RPMI8226 (cell line): ENCODE data around the gene CDC25A.
A peak's percentile ranks its signal among the peaks of the same experiment; 100 is the strongest.

ENCODE experiments used
- DNase-seq: peaks from one replicate; pipeline ENCODE4 v3.0.0-alpha.2; 2015

CDC25A gene

DNA sequence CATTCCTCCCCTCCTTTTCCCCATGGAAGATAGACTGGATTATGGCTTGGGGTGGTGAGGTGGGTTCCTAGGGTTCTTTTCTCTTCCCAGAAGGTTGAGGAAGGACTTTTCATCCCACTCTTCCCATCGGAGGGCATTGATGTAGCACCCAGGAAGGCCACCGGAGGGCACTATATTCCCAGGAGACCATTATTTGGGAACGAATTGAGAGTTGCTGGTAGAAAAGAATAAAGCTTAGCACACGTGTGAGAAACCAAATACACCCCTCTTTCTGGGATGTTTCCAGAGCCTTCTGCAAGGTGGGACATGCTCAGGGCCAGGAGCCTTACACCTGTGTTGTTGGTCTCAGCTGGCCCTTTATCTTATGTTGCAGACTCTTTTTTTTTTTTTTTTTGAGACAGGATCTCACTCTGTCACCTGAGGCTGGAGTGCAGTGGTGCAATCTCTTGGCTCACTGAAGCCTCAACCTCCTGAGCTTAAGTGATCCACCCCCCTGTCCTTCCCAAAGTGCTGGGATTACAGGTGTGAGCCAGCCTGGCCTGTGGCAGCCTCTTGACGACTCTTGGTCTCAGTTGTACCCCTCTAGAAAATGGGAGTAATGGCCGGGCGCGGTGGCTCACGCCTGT, 6.3 kb upstream of the CDC25A start:
- peak; percentile 28 for DNase-seq

- DNase-seq, result no peak
These were observed 2.7 kb upstream of the CDC25A start for GRCh38 chr3:48190911-48191310.

DNA sequence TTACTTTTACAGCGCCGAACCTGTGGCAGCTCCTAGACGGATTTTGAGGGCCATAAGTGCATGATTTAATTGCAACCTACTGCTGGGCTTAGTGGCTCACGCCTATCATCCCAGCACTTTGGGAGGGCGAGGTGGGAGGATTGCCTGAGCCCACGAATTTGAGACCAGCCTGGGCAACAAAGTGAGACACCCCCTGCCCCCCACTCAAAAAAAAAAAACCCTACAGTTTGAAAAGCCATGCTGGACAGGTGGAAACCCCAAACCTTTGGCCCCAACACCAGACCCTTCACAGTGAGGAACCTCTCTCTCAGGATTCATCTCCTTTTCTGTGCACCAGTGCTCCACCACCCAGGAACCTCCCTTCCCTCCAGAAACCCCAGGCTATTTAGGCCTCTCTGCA, 1.1 kb upstream of the CDC25A start:
- no peak for DNase-seq

- peak; percentile 11 for DNase-seq
These were observed 495 bp downstream of the CDC25A start for GRCh38 chr3:48187579-48188265.

DNA sequence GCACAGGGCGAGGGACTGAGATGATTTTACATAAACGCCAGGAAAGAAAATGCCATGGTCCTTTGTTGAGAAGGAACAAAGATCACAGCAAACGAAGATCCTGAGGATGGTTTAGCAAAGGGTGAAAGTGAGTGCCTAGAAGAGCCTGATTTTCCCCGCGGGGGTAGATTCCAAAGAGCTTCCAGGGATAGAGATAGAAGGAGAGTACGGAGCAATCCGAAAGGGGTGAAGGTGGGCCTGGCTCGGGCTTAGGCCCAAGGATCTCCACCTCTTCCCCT, 977 bp downstream of the CDC25A start:
- DNase-seq, result no peak

- DNase-seq, result no peak
These were observed 1.5 kb downstream of the CDC25A start for GRCh38 chr3:48186631-48187300.

- no peak for DNase-seq
These were observed 3.1 kb downstream of the CDC25A start for GRCh38 chr3:48185129-48185528.

DNA sequence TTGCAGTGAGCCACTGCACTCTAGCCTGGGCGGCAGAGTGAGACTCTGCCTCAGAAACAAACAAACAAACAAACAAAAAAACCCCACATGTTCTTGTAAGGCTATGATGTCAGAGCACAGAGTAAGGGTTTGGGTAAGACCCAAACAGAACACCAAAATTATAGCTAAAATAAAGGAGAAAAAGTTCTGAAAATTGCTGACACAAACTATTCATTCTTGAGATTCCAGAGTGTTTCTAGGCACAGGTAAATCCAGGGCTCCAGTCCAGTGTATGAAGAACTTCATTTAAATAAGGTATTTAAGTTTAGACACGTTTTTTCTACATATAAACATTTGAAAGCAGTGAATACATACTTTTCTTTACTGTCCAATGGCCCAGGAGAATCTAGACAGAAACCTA, 3.9 kb downstream of the CDC25A start:
- DNase-seq, result no peak

- no peak for DNase-seq
These were observed 7.5 kb downstream of the CDC25A start for GRCh38 chr3:48180531-48181253.

- DNase-seq, result no peak
These were observed 8.2 kb downstream of the CDC25A start for GRCh38 chr3:48180021-48180420.

GRCh38 chr3:48178072-48178471, 10.1 kb downstream of the CDC25A start:
- no peak for DNase-seq

DNA sequence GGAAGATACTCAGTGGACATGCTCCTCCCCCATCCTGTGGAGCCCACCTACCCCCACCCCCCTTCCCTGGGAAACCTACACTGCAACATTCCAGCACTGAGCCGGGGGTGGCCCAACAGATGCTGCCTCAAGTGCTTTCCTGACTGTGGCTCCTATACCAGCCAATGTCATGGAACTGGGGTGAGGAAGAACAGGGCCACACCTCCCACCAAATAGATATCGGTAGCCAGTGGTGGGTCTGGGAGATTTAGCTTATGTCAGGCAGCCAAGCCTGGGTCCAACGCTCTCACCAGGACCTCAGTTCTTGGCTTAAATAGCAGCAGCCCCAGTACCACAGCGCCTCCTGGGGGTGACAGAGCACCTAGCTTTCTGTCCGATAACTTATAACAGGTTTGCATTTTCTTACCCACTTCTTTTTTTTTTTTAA, 30.3 kb downstream of the CDC25A start:
- DNase-seq, result peak; percentile 56

DNA sequence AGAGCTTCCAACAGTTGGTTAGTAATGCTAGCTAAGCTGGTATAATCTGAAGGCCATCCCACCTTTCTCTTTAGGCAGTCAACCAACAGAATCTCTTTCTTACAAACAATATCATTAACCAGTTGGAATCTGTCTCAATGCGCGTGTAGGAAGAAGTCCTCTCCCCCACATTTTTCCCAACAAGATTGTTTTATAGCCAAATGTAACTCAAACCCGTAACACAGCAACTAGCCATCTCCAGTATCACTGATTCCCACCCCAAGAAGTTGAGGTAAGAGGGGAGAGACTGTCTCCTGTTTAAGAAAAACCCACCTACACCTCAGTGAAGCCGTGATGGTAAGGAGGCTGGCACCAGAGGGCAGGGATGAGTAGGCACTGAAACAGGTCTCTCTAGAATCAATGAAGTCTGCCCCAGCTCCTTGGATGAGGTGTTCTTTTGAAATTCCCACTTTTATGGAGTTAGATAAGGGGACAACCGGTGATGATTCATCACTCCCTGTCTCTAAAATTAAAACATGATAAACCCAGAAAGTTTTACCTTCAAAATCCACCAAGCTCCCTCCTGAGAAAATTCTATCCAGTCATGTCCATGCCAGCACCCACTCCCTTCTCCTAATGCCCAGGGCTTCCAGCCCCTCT, 30.9 kb downstream of the CDC25A start:
- no peak for DNase-seq

- DNase-seq, result no peak
These were observed 32.1 kb downstream of the CDC25A start for GRCh38 chr3:48156163-48156562.

- DNase-seq, result no peak
These were observed 33.1 kb downstream of the CDC25A start for GRCh38 chr3:48155122-48155521.

- no peak for DNase-seq
These were observed 36.3 kb downstream of the CDC25A start for GRCh38 chr3:48151807-48152427.

DNA sequence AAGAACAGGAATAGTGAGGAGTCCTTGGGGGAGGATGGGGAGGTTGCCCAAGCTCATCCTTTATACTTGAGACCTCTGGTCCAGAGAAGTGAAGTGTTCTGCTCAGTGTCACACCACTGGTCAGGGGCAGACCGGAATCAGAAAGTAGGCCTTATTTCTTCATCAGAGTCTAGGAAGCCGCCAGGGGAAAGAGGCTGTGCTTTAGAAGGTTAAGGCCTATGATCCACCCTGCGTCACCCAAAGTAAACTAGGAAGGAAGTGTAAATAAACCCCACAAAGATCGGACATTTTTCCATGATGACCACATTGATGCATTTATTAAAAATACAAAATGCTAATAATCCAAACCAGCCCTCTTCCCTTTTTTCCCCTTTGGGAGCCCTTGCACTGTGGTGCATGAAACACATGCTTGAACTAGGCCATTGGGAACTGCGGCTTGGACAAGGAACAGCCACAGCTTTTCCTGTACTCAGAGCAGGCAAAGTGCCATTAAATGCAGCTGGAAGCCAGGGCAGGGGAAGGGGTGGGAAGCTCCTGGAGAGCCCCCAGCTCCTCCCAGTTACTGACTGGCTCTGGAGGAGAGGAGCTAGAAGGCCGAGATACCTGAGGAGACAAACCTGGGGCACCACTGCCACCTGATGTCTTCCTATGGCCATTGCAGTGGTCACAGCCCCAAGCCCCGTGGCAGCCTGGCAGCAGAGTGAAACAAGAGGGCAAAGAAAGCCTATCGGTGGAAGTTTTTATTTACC, 37.0 kb downstream of the CDC25A start:
- DNase-seq, result peak; percentile 83

- DNase-seq, result no peak
These were observed 44.2 kb downstream of the CDC25A start for GRCh38 chr3:48143992-48144391.

DNA sequence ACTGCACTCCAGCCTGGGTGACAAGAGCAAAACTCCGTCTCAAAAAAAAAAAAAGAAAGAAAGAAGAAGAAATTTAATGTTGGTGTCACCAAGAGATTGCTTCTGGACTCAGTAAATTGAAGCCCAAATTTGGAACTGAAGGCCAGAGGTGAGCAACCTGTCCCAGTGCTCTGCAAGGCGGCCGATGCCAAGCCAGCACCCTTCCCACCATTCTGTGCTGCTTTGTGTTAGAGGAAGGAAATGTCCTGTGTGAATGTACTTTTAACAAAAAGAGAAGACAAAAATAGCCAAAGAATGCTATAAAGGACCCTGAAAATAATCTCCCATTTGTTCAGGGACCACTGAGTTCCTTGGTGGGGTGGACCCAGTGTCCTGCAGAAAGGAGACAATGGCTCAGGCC, 44.6 kb downstream of the CDC25A start:
- no peak for DNase-seq

DNA sequence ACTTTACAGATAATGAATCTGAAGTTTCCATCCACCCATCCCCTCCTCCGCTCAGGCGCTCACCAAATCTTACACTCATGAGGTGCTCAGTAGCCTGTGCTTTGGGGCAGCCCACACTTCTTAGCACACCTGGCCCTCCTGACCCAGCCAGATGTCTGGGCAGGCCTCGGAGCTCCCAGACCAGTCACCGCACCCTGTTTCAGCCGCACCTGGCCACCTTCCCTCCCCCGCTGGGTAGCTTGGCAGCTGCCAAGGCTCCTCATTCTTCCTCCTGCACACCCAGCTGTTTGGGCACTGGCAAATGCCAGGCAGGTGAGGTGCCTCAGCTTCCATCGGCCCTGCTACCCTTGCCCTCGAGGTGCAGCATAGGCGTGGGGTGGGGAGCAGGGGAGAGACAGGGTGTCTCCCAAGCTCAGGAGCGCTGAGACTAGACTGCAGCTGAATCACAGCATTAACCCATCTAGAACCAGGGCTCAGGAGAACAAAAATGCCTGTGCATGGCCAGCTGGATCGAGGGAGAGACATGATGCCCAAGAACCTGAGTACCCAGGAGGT, 45.8 kb downstream of the CDC25A start:
- peak; percentile 95 for DNase-seq

DNA sequence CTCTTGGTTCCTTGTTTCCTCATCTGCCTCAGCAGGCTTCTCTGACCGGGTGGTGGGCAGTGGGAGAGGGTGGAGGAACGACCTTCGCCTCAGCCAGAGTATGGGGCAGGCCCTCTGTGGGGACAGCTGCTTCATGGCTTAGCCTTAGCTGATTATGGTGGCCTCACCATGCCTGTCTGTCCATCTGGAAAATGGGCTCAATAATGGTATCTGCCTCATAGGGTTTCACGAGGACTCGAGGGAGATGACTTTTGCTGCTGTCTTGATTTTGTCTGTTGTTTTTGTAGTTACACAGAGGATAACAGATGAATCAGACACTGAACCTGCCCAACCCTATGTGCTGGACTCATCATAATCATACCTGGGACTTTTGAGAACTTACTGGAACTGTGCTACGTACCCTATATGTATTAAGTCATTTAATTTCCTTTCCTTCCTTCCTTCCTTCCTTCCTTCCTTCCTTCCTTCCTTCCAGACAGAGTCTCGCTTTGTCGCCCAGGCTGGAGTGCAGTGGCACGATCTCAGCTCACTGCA, 46.5 kb downstream of the CDC25A start:
- DNase-seq, result no peak
